ACHN (cell line): ENCODE measurements around the gene WDHD1.
"Not testable (repeated sequence)": the region's sequence is repeated elsewhere in the genome, so short reads cannot be mapped to it uniquely, and the experiment has no call there.

Source experiments
- DNase-seq: peaks from one replicate; pipeline ENCODE4 v3.0.0-alpha.2; 2015
- in situ Hi-C: cut with HindIII; loops from 2 replicates; pipeline ENCODE4 v1.10.0; 2017; ENCODE audit warnings: low sequenced_read_pairs, low pct_ligation_motif_present, low pct_unique_long_range_greater_than_20kb

WDHD1 gene

GRCh38 chr14:54976316-54976715 is 50.6 kb downstream of the WDHD1 start:
- in situ Hi-C loops: no loop called here
- DNase-seq: peak; percentile 24

- DNase-seq: no peak
- in situ Hi-C loops: no loop called here
These were observed 51.0 kb downstream of the WDHD1 start for GRCh38 chr14:54975856-54976255.

- in situ Hi-C loops: no loop called here
These were observed 52.0 kb downstream of the WDHD1 start for GRCh38 chr14:54974788-54975414.

GRCh38 chr14:54967496-54967895 is 59.4 kb downstream of the WDHD1 start:
- in situ Hi-C loops: no loop called here
- no peak for DNase-seq

More at GRCh38 chr14:54974788-54975414, 52.0 kb downstream of the WDHD1 start:
- no peak for DNase-seq

GRCh38 chr14:54955143-54955542 is 71.8 kb downstream of the WDHD1 start:
- DNase-seq: no peak
- in situ Hi-C loops: no loop called here

- DNase-seq, in situ Hi-C loops: not testable (repeated sequence)
These were observed 73.3 kb downstream of the WDHD1 start for GRCh38 chr14:54953609-54954008.

GRCh38 chr14:54952803-54953202 is 74.1 kb downstream of the WDHD1 start:
- in situ Hi-C loops: not testable (repeated sequence)

GRCh38 chr14:54947230-54947629 is 79.7 kb downstream of the WDHD1 start:
- in situ Hi-C loops: no loop called here
- no peak for DNase-seq

More at GRCh38 chr14:54952803-54953202, 74.1 kb downstream of the WDHD1 start:
- DNase-seq: not testable (repeated sequence)

- DNase-seq: no peak
- in situ Hi-C loops: no loop called here
These were observed 80.4 kb downstream of the WDHD1 start for GRCh38 chr14:54946500-54946899.

- in situ Hi-C loops: no loop called here
- DNase-seq: no peak
These were observed 82.0 kb downstream of the WDHD1 start for GRCh38 chr14:54944737-54945391.

- in situ Hi-C loops: no loop called here
- no peak for DNase-seq
These were observed 84.0 kb downstream of the WDHD1 start for GRCh38 chr14:54942913-54943312.

GRCh38 chr14:54936816-54937215 is 90.1 kb downstream of the WDHD1 start:
- no peak for DNase-seq
- in situ Hi-C loops: no loop called here

GRCh38 chr14:54935958-54936357 is 90.9 kb downstream of the WDHD1 start:
- in situ Hi-C loops: no loop called here
- no peak for DNase-seq

- in situ Hi-C loops: no loop called here
- no peak for DNase-seq
These were observed 91.8 kb downstream of the WDHD1 start for GRCh38 chr14:54935100-54935499.

- DNase-seq: no peak
These were observed 93.9 kb downstream of the WDHD1 start for GRCh38 chr14:54933006-54933405.

GRCh38 chr14:54931598-54932340 is 95.1 kb downstream of the WDHD1 start:
- in situ Hi-C loops: no loop called here
- DNase-seq: no peak

More at GRCh38 chr14:54933006-54933405, 93.9 kb downstream of the WDHD1 start:
- in situ Hi-C loops: no loop called here

- DNase-seq: no peak
- in situ Hi-C loops: no loop called here
These were observed 95.8 kb downstream of the WDHD1 start for GRCh38 chr14:54931101-54931500.

- in situ Hi-C loops: no loop called here
- DNase-seq: no peak
These were observed 97.3 kb downstream of the WDHD1 start for GRCh38 chr14:54929556-54929955.

GRCh38 chr14:54928216-54928615 is 98.7 kb downstream of the WDHD1 start:
- in situ Hi-C loops: no loop called here
- DNase-seq: no peak
